Measurements from ENCODE around the gene SPOCK1.

SPOCK1 gene

GRCh38 chr5:137054792-137055191 lies 444.3 kb downstream of the SPOCK1 start:
- no peaks in the 10 kb centered on the region for H3K4me1 ChIP-seq
- H3K4me3 ChIP-seq (ENCODE audit: low read depth, low read length): no peak overlapping the region
- no peaks in the 10 kb centered on the region for H3K9me3 ChIP-seq
- DNase-seq: no peak
- no peak for TF ChIP-seq CTCF (IDR thresholded peaks at IDR 0.05; ENCODE audit: low read depth, low read length)
- no peaks in the 10 kb centered on the region for H3K36me3 ChIP-seq
- H3K27me3 ChIP-seq: no peaks in the 10 kb centered on the region

- DNase-seq: no peak
- H3K27me3 ChIP-seq: no peaks in the 10 kb centered on the region
- H3K4me1 ChIP-seq: no peaks in the 10 kb centered on the region
- H3K9me3 ChIP-seq: no peaks in the 10 kb centered on the region
- H3K36me3 ChIP-seq: no peaks in the 10 kb centered on the region
- TF ChIP-seq CTCF (IDR thresholded peaks at IDR 0.05; ENCODE audit: low read depth, low read length): no peak
- no peak overlapping the region for H3K4me3 ChIP-seq (ENCODE audit: low read depth, low read length)
These were observed 444.8 kb downstream of the SPOCK1 start for GRCh38 chr5:137054335-137054734.

- Histone ChIP-seq H3K4me3 (ENCODE audit: low read depth, low read length) (no peak overlapping the region), H3K9me3 (no peaks in the 10 kb centered on the region), H3K36me3 (no peaks in the 10 kb centered on the region), H3K27me3 (no peaks in the 10 kb centered on the region), H3K4me1 (no peaks in the 10 kb centered on the region)
- no peak for DNase-seq
- no peak for TF ChIP-seq CTCF (IDR thresholded peaks at IDR 0.05; ENCODE audit: low read depth, low read length)
These were observed 448.0 kb downstream of the SPOCK1 start for GRCh38 chr5:137051161-137051560.

GRCh38 chr5:137040641-137041340 lies 458.3 kb downstream of the SPOCK1 start:
- DNase-seq: no peak
- no peak for TF ChIP-seq CTCF (IDR thresholded peaks at IDR 0.05; ENCODE audit: low read depth, low read length)
- no peaks in the 10 kb centered on the region for H3K9me3 ChIP-seq
- H3K36me3 ChIP-seq: no peaks in the 10 kb centered on the region
- no peaks in the 10 kb centered on the region for H3K27me3 ChIP-seq
- H3K4me1 ChIP-seq: no peaks in the 10 kb centered on the region
- H3K4me3 ChIP-seq (ENCODE audit: low read depth, low read length): no peak overlapping the region

- Histone ChIP-seq H3K9me3 (no peaks in the 10 kb centered on the region), H3K27me3 (no peaks in the 10 kb centered on the region), H3K36me3 (no peaks in the 10 kb centered on the region), H3K4me3 (ENCODE audit: low read depth, low read length) (no peak overlapping the region), H3K4me1 (no peaks in the 10 kb centered on the region)
- DNase-seq: no peak
- no peak for TF ChIP-seq CTCF (IDR thresholded peaks at IDR 0.05; ENCODE audit: low read depth, low read length)
These were observed 459.1 kb downstream of the SPOCK1 start for GRCh38 chr5:137040024-137040423.

GRCh38 chr5:137037848-137038247 lies 461.3 kb downstream of the SPOCK1 start:
- H3K4me3 ChIP-seq (ENCODE audit: low read depth, low read length): no peak overlapping the region
- H3K36me3 ChIP-seq: no peaks in the 10 kb centered on the region
- no peaks in the 10 kb centered on the region for H3K9me3 ChIP-seq
- no peaks in the 10 kb centered on the region for H3K4me1 ChIP-seq
- H3K27me3 ChIP-seq: no peaks in the 10 kb centered on the region
- TF ChIP-seq CTCF (IDR thresholded peaks at IDR 0.05; ENCODE audit: low read depth, low read length): no peak
- DNase-seq: no peak

Measured in BE2C (cell line).